AG09319 (cell line): ENCODE results near the gene KLHL6.
"Not testable (repeated sequence)": the region's sequence is repeated elsewhere in the genome, so short reads cannot be mapped to it uniquely, and the experiment has no call there.

Experiments
- DNase-seq: peaks from one replicate; pipeline ENCODE4 v3.0.0-alpha.2; 2010; ENCODE audit warnings: low read depth; ENCODE audit errors: extremely low read depth
- TF ChIP-seq, protein P1 (sequence below): IDR thresholded peaks from 2 replicates; pipeline ENCODE4 v1.5.1; 2011; ENCODE audit warnings: low read depth, mild to moderate bottlenecking, inconsistent platforms, low read length, moderate library complexity

Gene KLHL6

DNA sequence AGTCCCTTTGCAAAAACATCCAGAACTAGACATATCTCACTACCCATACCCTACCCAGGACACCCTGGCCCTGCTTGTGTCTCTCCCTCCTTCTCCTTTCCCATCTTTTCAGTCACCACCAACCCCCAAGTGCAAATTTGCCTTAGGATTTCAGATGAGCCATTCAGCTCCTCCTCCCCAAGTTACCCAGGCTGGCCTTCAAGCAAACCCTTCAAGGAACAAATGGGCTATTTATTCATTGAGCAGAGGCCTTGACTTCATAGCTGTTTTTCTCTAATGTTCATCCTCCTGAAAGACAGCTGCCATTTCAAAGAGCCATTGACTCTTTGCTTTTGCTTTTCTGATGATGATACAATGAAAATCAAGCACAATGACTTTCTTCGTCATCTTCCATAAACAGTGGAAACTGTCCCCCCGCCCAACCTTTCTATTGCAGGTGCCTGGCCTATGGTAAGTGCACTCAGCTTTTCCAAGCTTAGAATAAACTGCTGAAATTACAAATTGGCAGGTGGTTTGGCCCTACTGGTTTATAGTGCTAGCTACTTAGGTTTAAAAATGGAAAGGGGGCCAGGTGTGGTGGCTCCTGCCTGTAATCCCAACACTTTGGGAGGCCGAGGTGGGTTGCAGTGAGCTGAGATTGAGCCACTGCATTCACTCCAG, 26.1 kb upstream of the KLHL6 start:
- TF ChIP-seq, protein P1, sequence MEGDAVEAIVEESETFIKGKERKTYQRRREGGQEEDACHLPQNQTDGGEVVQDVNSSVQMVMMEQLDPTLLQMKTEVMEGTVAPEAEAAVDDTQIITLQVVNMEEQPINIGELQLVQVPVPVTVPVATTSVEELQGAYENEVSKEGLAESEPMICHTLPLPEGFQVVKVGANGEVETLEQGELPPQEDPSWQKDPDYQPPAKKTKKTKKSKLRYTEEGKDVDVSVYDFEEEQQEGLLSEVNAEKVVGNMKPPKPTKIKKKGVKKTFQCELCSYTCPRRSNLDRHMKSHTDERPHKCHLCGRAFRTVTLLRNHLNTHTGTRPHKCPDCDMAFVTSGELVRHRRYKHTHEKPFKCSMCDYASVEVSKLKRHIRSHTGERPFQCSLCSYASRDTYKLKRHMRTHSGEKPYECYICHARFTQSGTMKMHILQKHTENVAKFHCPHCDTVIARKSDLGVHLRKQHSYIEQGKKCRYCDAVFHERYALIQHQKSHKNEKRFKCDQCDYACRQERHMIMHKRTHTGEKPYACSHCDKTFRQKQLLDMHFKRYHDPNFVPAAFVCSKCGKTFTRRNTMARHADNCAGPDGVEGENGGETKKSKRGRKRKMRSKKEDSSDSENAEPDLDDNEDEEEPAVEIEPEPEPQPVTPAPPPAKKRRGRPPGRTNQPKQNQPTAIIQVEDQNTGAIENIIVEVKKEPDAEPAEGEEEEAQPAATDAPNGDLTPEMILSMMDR, result no peak

GRCh38 chr3:183579967-183580900, 24.7 kb upstream of the KLHL6 start:
- TF ChIP-seq, protein P1, result no peak
- peak; percentile 23 for DNase-seq

More for the DNA sequence above, 26.1 kb upstream of the KLHL6 start:
- no peak for DNase-seq

GRCh38 chr3:183578179-183578578, 22.7 kb upstream of the KLHL6 start:
- no peak for DNase-seq
- TF ChIP-seq, protein P1, result no peak

- DNase-seq, result no peak
- TF ChIP-seq, protein P1, result no peak
Observed at GRCh38 chr3:183577346-183577745, 21.8 kb upstream of the KLHL6 start.

- DNase-seq, result no peak
- TF ChIP-seq, protein P1, result no peak
Observed at GRCh38 chr3:183576487-183577107, 21.1 kb upstream of the KLHL6 start.

DNA sequence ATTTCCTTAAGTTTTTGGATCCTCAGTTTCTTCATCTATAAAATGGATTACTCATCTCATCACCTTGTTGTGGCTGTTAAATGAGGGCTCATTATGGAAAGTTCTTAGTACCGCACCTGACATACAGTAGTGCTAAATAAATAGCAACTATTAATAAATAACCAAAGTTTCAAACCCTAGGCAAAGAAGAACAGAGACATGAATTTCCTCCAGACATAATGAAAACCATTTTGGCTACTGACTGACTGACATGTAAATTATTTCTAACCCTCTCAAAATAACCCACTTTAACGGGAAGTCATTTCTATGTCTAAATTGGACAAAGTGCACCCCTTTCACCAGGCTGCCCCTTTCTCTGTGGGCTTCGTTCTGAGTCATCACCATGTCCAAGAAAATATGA, 17.4 kb upstream of the KLHL6 start:
- no peak for DNase-seq
- TF ChIP-seq, protein P1, result no peak

DNA sequence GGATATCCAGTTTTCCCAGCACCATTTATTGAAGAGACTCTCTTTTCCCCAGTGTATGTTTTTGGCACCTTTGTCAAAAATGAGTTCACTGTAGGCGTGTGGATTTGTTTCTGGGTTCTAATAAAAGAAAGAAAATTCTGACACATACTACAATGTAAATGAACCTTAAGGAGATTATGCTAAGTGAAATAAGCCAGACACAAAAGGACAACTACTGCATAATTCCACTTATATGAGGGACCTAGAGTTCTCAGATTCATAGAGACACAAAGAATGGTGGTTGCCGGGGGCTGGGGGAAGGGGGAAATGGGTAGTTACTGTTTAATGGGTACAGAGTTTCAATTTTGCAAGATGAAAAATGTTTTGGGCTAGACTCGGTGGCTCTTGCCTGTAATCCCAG, 14.7 kb upstream of the KLHL6 start:
- DNase-seq, result not testable (repeated sequence)
